Coronary artery (tissue), 2 donors: ENCODE results near the gene PRM2.
"Not testable (repeated sequence)": the region's sequence is repeated elsewhere in the genome, so short reads cannot be mapped to it uniquely, and the experiment has no call there.

Experiments
- DNase-seq: peaks from one replicate; pipeline ENCODE4 v3.0.0-alpha.2; 2017; ENCODE audit warnings: low spot score
- H3K27ac ChIP-seq, 2 donors: fragments of 200-600 bp; sonication (generic); one replicate each; pipeline ENCODE4 v1.5.1; 2016 to 2019
- H3K4me3 ChIP-seq: fragments of 200-600 bp; sonication (generic); 2 replicates; pipeline ENCODE4 v1.5.1; 2016; ENCODE audit warnings: mild to moderate bottlenecking, moderate library complexity
- TF ChIP-seq, protein P1 (sequence below): fragments of 200-600 bp; sonication (generic); IDR thresholded peaks from one replicate; pipeline ENCODE4 v1.5.1; 2019; ENCODE audit warnings: antibody characterized with exemption

PRM2 gene

DNA sequence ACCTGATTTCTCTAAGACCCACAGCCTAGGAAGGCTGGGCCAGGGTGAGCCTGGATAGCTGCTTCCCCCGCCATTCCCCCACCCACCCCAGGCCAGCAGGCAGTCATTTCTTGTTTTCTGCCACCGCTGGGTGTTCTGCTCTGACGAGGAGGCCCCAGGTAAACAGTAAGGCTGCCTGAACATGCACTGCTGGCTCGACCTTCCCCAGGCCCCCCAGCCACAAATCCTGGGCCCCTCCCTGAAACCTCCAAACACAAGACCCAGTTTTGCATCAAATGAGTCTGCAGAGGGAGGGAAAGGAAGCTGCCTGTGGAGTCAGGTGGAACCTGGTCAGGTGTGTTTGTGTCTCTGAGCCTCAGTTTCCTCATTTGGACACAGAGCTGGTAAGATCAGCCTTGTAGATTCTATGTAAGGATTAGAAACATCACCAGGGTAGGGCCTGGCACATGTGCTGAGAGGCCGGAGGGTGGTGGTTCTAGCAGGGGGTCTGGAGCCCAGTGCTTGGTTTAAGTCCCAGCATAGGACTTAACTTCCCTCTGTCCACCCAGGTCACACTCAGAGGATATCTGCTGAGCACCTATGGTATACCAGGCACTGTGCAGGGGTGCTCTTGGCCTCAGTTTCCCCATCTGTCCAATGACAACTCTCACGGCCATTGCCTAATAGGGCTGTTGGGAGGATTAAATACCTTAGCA lies 23.7 kb upstream of the PRM2 start:
- TF ChIP-seq, protein P1, sequence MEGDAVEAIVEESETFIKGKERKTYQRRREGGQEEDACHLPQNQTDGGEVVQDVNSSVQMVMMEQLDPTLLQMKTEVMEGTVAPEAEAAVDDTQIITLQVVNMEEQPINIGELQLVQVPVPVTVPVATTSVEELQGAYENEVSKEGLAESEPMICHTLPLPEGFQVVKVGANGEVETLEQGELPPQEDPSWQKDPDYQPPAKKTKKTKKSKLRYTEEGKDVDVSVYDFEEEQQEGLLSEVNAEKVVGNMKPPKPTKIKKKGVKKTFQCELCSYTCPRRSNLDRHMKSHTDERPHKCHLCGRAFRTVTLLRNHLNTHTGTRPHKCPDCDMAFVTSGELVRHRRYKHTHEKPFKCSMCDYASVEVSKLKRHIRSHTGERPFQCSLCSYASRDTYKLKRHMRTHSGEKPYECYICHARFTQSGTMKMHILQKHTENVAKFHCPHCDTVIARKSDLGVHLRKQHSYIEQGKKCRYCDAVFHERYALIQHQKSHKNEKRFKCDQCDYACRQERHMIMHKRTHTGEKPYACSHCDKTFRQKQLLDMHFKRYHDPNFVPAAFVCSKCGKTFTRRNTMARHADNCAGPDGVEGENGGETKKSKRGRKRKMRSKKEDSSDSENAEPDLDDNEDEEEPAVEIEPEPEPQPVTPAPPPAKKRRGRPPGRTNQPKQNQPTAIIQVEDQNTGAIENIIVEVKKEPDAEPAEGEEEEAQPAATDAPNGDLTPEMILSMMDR = no peak
- Histone ChIP-seq H3K27ac (no peak overlapping the region), H3K4me3 (no peak overlapping the region)
- no peak for DNase-seq

DNA sequence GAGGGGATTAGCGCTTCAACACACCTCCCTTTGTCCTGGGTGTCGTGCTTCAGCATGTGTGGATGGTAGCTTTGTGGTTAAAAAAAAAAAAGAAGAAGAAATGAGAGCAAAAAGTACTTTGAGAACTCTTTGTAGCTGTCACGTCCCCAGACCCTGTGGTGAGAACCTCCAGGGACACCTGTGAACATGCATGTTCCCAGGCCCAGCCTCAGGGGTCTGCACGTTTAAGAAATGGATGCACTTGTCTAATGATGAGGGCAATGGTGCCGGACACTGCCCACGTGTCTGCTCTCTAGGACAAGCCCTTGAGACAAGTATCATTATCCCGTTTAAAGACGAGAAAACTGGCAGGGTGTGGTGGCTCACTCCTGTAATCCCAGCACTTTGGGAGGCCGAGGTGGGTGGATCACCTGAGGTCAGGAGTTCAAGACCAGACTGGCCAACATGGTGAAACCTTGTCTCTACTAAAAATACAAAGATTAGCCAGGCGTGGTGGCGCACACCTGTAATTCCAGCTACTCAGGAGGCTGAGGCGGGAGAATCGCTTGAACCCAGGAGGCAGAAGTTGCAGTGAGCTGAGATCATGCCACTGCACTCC lies 22.8 kb upstream of the PRM2 start:
- not testable (repeated sequence) for H3K27ac ChIP-seq, H3K4me3 ChIP-seq, DNase-seq

DNA sequence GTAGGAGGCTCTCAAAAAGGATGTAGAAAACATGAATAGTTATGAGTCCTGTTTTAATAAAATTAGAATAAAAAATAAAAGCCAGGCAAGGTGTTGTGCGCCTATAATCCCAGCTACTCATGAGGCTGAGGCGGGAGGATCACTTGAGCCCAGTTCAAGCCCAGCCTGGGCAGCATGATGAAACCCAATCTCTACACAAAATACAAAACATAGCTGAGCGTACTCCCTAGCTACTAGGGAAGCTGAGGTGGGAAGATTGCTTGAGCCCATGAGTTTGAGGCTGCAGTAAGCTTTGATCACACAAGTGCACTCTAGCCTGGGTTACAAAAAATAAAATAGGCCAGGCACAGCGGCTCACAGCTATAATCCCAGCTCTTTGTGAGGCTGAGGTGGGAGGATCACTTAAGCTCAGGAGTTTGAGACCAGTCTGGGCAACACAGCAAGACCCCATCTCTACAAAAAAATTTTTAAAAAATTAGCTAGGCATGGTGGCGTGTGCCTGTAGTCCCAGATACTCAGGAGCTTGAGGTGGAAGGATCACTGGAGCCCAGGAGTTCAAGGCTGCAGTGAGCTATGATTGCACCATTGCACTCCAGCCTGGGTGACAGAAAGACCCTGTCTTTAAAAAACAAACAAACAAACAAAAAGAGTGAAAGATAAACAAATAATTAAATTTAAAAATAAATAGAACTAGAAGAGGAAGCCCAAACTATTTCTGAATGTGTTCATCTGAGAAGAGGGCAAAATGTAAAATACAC lies 22.0 kb upstream of the PRM2 start:
- TF ChIP-seq, protein P1 = no peak
- no peak for DNase-seq
- H3K27ac ChIP-seq = no peak overlapping the region

DNA sequence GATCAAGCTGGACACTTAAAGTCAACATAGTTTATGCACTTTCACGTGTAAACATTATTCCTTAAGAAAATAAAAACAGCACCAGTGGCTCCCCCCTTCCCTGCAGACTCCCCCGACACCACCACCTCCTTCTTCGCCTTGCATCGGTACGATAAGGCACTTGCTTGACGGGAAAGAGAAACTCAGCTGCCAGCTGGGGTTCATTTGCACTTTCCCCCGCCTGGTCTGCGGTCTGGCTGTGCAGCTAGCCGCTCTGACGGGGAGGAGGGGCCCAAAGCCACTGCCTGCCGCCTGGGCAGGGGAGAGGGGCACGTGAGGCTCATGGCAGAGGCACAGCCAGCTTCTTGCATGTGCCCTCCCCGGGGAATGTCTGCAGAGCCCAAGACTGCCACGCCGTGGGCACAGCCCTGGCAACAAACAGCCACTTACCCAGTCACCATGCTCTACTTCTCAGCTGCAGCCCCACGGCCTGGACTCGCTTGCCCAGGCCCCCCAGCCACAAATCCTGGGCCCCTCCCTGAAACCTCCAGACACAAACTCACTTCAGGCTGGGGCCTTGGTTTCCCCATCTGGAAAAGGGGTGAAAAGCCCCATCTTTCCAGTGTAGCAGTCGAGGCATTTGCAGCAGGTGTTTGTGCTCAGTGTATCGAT lies 21.3 kb upstream of the PRM2 start:
- peak overlapping the region; percentile 57 for H3K4me3 ChIP-seq
- DNase-seq = peak; percentile 88
- peak overlapping the region in 1 of 2 donors; percentile 35 for H3K27ac ChIP-seq
- TF ChIP-seq, protein P1 = no peak

More for the DNA sequence above, 22.0 kb upstream of the PRM2 start:
- H3K4me3 ChIP-seq = peak overlapping the region; percentile 57

DNA sequence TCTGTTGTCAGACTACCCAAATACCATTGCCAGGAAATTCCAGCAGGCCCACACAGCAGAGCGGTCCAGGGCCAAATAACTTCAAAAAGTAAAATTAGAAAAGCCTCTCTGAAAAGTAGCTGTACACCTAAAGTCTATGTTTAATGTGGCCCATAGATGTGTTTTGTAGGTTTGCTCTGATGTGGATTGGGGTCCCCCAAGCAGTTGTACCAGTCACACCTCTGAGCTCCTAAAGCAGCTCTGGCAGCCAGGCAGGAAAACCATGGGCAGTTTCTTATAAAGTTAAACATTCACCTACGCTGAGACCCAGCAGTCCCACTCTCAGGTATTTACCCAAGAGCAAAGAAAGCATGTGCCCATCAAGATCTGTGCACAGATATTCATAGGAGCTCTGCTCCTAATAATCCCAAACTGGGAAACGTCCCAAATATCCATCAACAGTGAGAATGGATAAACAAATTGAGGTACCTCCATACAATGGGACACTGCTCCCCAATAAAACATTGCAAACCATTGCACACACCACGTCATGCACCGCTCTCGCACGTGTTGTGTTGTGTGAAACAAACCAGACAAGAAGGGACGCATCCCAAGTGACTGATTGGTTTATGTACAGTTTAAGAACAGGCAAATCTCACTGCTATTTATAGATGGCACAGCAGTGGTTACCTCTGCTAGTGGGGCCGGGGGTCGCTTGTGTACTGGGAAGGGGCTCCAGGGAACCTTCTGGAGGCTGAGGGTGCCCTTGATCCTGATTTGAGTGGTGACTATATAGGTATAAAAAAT lies 20.6 kb upstream of the PRM2 start:
- Histone ChIP-seq H3K27ac (no peak overlapping the region), H3K4me3 (peak overlapping the region; percentile 57)
- no peak for DNase-seq
- TF ChIP-seq, protein P1 = no peak

DNA sequence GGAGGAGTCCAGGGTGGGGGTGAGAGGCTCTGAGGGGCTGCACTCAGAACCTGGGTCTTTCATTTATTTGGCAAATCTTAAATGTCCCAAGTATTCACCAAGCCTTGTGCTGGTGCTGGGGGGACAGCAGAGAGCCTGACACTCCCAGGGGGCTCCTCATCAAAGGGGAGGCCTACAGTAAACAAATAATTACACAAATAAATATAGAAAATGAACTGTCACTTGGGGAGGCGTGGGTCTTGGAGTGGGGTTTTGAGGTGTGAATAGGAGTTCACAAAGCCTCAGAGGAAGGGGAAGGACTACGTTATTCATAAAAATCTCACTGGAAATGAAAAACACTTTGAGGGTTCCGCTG lies 20.0 kb upstream of the PRM2 start:
- Histone ChIP-seq H3K4me3 (no peak overlapping the region), H3K27ac (no peak overlapping the region)
- TF ChIP-seq, protein P1 = no peak
- no peak for DNase-seq

DNA sequence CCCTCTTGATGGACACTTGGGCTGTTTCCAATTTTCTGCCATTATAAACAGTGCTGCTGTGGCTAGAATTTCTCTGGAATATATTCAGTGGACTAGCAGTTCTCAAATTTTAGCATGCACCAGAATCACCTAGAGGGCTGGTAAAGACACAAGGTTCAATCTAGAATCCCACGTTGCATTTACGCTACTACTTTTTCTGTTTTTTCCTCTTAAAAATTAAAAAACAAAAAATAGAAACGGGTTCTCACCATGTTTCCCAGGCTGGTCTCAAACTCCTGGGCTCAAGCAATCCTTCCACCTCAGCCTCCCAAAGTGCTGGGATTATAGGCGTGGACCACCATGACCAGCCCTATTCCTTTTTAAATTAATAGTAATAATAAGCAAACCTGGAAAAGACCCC lies 19.4 kb upstream of the PRM2 start:
- TF ChIP-seq, protein P1 = no peak
- no peak for DNase-seq
- no peak overlapping the region for H3K27ac ChIP-seq
- no peak overlapping the region for H3K4me3 ChIP-seq
